Activated CD4-positive, alpha-beta T cell treated with anti-CD3 and anti-CD28 coated beads, Interleukin-2, amount 10 ng/mL, durations not matched to agents 24 days and 14 days (primary cell): ENCODE data around the gene CDIPT. TPM values are rescaled to one million over a fixed set of nuclear protein-coding genes. Genes with fewer than 3 reads are reported as not detected.

Source experiments
- DNase-seq: peaks from one replicate; pipeline ENCODE4 v3.0.0; 2022
- H3K27ac Mint-ChIP-seq: one replicate; pipeline ENCODE4 v1.8.0; 2022; ENCODE audit warnings: mild to moderate bottlenecking, mixed read lengths
- H3K27me3 Mint-ChIP-seq: one replicate; pipeline ENCODE4 v1.8.0; 2022; ENCODE audit warnings: mixed read lengths
- H3K36me3 Mint-ChIP-seq: one replicate; pipeline ENCODE4 v1.8.0; 2022; ENCODE audit warnings: low read depth, mild to moderate bottlenecking, mixed read lengths
- H3K4me1 Mint-ChIP-seq: one replicate; pipeline ENCODE4 v1.8.0; 2021; ENCODE audit warnings: mixed read lengths
- H3K4me3 Mint-ChIP-seq: one replicate; pipeline ENCODE4 v1.8.0; 2022; ENCODE audit warnings: mild to moderate bottlenecking, moderate library complexity, mixed read lengths
- H3K9me3 Mint-ChIP-seq: one replicate; pipeline ENCODE4 v1.8.0; 2021; ENCODE audit warnings: mixed read lengths
- intact Hi-C: fragments of 100-400 bp; cut with micrococcal nuclease; formaldehyde crosslinking; loops from one replicate; pipeline ENCODE4 v1.15.1; 2023
- total RNA-seq: library from RNA; stranded (reverse); gene quantifications from 2 replicates; pipeline ENCODE4 v1.2.3, GENCODE V29; 2022

The CDIPT gene
- total RNA-seq, 1 donor from 2014 or later, result 69.2 TPM

GRCh38 chr16:29812754-29813643, 50.0 kb downstream of the CDIPT start:
- peaks cover 6% of the 10 kb centered on the region for H3K27me3 Mint-ChIP-seq
- peaks cover 35% of the 10 kb centered on the region for H3K36me3 Mint-ChIP-seq
- no peak overlapping the region for H3K27ac Mint-ChIP-seq
- H3K4me3 Mint-ChIP-seq, result peak overlapping the region; percentile 89
- intact Hi-C loops, result loop anchor here (10.0 kb wide), 1 partner anchor 242 kb away; a partner anchor contains a TSS
- no peak for DNase-seq
- H3K4me1 Mint-ChIP-seq, result peaks cover 65% of the 10 kb centered on the region
- H3K9me3 Mint-ChIP-seq, result no peaks in the 10 kb centered on the region

- Mint-ChIP-seq H3K27ac (peak within 1 kb of the TSS; percentile 86), H3K36me3 (peaks cover 39% of the 10 kb centered on the region), H3K4me3 (peak within 1 kb of the TSS; percentile 89), H3K27me3 (peaks cover 6% of the 10 kb centered on the region), H3K9me3 (no peaks in the 10 kb centered on the region), H3K4me1 (peaks cover 67% of the 10 kb centered on the region)
- peak; percentile 87 for DNase-seq
- intact Hi-C loops, result loop anchor here (1.0 to 10.0 kb wide), 3 partner anchors 8 to 243 kb away; partner anchors contain the start of gene MVP
Measured at GRCh38 chr16:29811896-29812665, 50.9 kb downstream of the CDIPT start, which contains the start of gene PRRT2. TSS of gene PRRT2 (plus strand) at chr16:29812193. CDS start at chr16:29813055, 862 bp downstream.

GRCh38 chr16:29811170-29811895, 51.7 kb downstream of the CDIPT start:
- Mint-ChIP-seq H3K4me1 (peaks cover 63% of the 10 kb centered on the region), H3K4me3 (peak overlapping the region; percentile 89), H3K9me3 (no peaks in the 10 kb centered on the region), H3K36me3 (peaks cover 35% of the 10 kb centered on the region), H3K27ac (peak overlapping the region; percentile 86), H3K27me3 (peaks cover 6% of the 10 kb centered on the region)
- peak; percentile 94 for DNase-seq
- intact Hi-C loops, result loop anchor here (1.0 to 10.0 kb wide), 3 partner anchors 9 to 243 kb away; partner anchors contain the start of gene MVP

GRCh38 chr16:29810699-29811169, 52.3 kb downstream of the CDIPT start:
- Mint-ChIP-seq H3K36me3 (peaks cover 35% of the 10 kb centered on the region), H3K4me1 (peaks cover 60% of the 10 kb centered on the region), H3K9me3 (no peaks in the 10 kb centered on the region), H3K27ac (peak overlapping the region; percentile 86), H3K27me3 (peaks cover 4% of the 10 kb centered on the region), H3K4me3 (peak overlapping the region; percentile 89)
- intact Hi-C loops, result loop anchor here (1.0 to 10.0 kb wide), 3 partner anchors 10 to 244 kb away; partner anchors contain the start of gene MVP
- DNase-seq, result no peak

- H3K27ac Mint-ChIP-seq, result peak overlapping the region; percentile 86
- DNase-seq, result peak; percentile 76
- H3K36me3 Mint-ChIP-seq, result peaks cover 38% of the 10 kb centered on the region
- intact Hi-C loops, result loop anchor here (2.0 to 10.0 kb wide), 4 partner anchors 17 to 245 kb away; partner anchors contain the start of gene KCTD13
- H3K27me3 Mint-ChIP-seq, result peaks cover 4% of the 10 kb centered on the region
- no peaks in the 10 kb centered on the region for H3K9me3 Mint-ChIP-seq
- H3K4me3 Mint-ChIP-seq, result peak overlapping the region; percentile 89
- peaks cover 59% of the 10 kb centered on the region for H3K4me1 Mint-ChIP-seq
Measured at GRCh38 chr16:29809850-29810698, 53.0 kb downstream of the CDIPT start.

- H3K36me3 Mint-ChIP-seq, result peaks cover 43% of the 10 kb centered on the region
- no peaks in the 10 kb centered on the region for H3K9me3 Mint-ChIP-seq
- peak overlapping the region; percentile 89 for H3K4me3 Mint-ChIP-seq
- intact Hi-C loops, result loop anchor here (5.0 to 10.0 kb wide), 2 partner anchors 107 to 116 kb away; partner anchors contain the start of gene KCTD13
- peaks cover 56% of the 10 kb centered on the region for H3K4me1 Mint-ChIP-seq
- no peak for DNase-seq
- peak overlapping the region; percentile 96 for H3K27ac Mint-ChIP-seq
- peaks cover 4% of the 10 kb centered on the region for H3K27me3 Mint-ChIP-seq
Measured at GRCh38 chr16:29809031-29809747, 53.8 kb downstream of the CDIPT start.

Other genes with a start within 250 kb of the CDIPT start
- gene SPN, start 200.0 kb downstream of the CDIPT start, total RNA-seq, result 157 and 165 TPM in 2 replicates
- 5.8 and 6.3 TPM in 2 replicates for gene QPRT, start 184.0 kb downstream of the CDIPT start, total RNA-seq
- 17.0 and 17.8 TPM in 2 replicates for gene C16orf54, start 117.2 kb downstream of the CDIPT start, total RNA-seq
- not detected in 2 replicates for gene ZG16, start 85.0 kb downstream of the CDIPT start, total RNA-seq
- 132 TPM in 2 replicates for gene KIF22, start 72.5 kb downstream of the CDIPT start, total RNA-seq
- 378 and 380 TPM in 2 replicates for gene MAZ, start 56.7 kb downstream of the CDIPT start, total RNA-seq
- 1.6 and 1.7 TPM in 2 replicates for gene PRRT2, start 51.0 kb downstream of the CDIPT start, total RNA-seq
- 25.8 and 27.0 TPM in 2 replicates for gene PAGR1, start 47.1 kb downstream of the CDIPT start, total RNA-seq
- 116 and 122 TPM in 2 replicates for gene MVP, start 42.8 kb downstream of the CDIPT start, total RNA-seq
- gene SEZ6L2, start 36.3 kb upstream of the CDIPT start, total RNA-seq, result 0.26 and 0.61 TPM in 2 replicates
- gene ASPHD1, start 37.3 kb upstream of the CDIPT start, total RNA-seq, result 4.4 and 4.8 TPM in 2 replicates
- gene KCTD13, start 63.0 kb upstream of the CDIPT start, total RNA-seq, result 51.4 and 58.8 TPM in 2 replicates
- gene TMEM219, start 98.9 kb upstream of the CDIPT start, total RNA-seq, result 41.7 and 43.8 TPM in 2 replicates
- 35.8 and 38.7 TPM in 2 replicates for gene TAOK2, start 110.6 kb upstream of the CDIPT start, total RNA-seq
- gene HIRIP3, start 132.4 kb upstream of the CDIPT start, total RNA-seq, result 45.9 and 47.7 TPM in 2 replicates
- 129 and 133 TPM in 2 replicates for gene INO80E, start 133.0 kb upstream of the CDIPT start, total RNA-seq
- 2.7 and 3.2 TPM in 2 replicates for gene DOC2A, start 147.8 kb upstream of the CDIPT start, total RNA-seq
- not detected in 2 replicates for gene C16orf92, start 160.0 kb upstream of the CDIPT start, total RNA-seq
- gene TLCD3B, start 168.0 kb upstream of the CDIPT start, total RNA-seq, result 1.5 and 1.8 TPM in 2 replicates
- gene ALDOA, start 202.5 kb upstream of the CDIPT start, total RNA-seq, result 2,074 and 2,109 TPM in 2 replicates
- 144 and 145 TPM in 2 replicates for gene PPP4C, start 212.8 kb upstream of the CDIPT start, total RNA-seq
- gene TBX6, start 228.7 kb upstream of the CDIPT start, total RNA-seq, result 2.1 TPM in 2 replicates
- 11.8 and 11.9 TPM in 2 replicates for gene YPEL3, start 233.0 kb upstream of the CDIPT start, total RNA-seq